CD14-positive monocyte (primary cell): Measurements from ENCODE around the gene CEBPE. TPM values are rescaled to one million over a fixed set of nuclear protein-coding genes. Genes with fewer than 3 reads are reported as not detected.

Experiments
- DNase-seq, 3 donors: peaks; one replicate each; pipeline ENCODE4 v3.0.0-alpha.2; 2011 to 2022
- H2AFZ ChIP-seq: 2 replicates; pipeline ENCODE4 v1.6.0; 2012; ENCODE audit warnings: mild to moderate bottlenecking, low read depth, low read length, inconsistent platforms; ENCODE audit not compliant: insufficient read depth, poor library complexity, severe bottlenecking
- H3K27ac ChIP-seq, 2 donors: 1 replicate in 1 of 2; 2 replicates in 1 of 2; pipeline ENCODE4 v1.5.1; 2012 to 2013; ENCODE audit warnings: low read length in 2 of 2, control low read depth in 1 of 2, inconsistent platforms in 1 of 2, low read depth in 1 of 2, mild to moderate bottlenecking in 1 of 2
- H3K27me3 ChIP-seq, 2 donors: one replicate each; pipeline versions ENCODE4 v1.6.0 to v1.6.1; 2011 to 2013; ENCODE audit warnings: low read length in 2 of 2; ENCODE audit not compliant: control insufficient read depth in 2 of 2, insufficient read depth in 2 of 2
- H3K36me3 ChIP-seq, 2 donors: replicated peaks in 1 of 2; 1 replicate in 1 of 2; 2 replicates in 1 of 2; pipeline versions ENCODE4 v1.5.1 to v1.6.1; 2012 to 2013; ENCODE audit warnings: low read length in 2 of 2, control low read depth in 1 of 2, inconsistent platforms in 1 of 2, mild to moderate bottlenecking in 1 of 2; ENCODE audit not compliant: insufficient read depth in 2 of 2, control insufficient read depth in 1 of 2
- H3K4me1 ChIP-seq, 2 donors: 1 replicate in 1 of 2; 2 replicates in 1 of 2; pipeline versions ENCODE4 v1.5.1 to v1.6.1; 2012 to 2013; ENCODE audit warnings: low read length in 2 of 2, control low read depth in 1 of 2, inconsistent platforms in 1 of 2, mild to moderate bottlenecking in 1 of 2, moderate library complexity in 1 of 2; ENCODE audit not compliant: insufficient read depth in 2 of 2, control insufficient read depth in 1 of 2
- H3K4me2 ChIP-seq: replicated peaks from 2 replicates; pipeline ENCODE3; 2012; ENCODE audit warnings: low read length, moderate library complexity, mild to moderate bottlenecking; ENCODE audit not compliant: poor library complexity, severe bottlenecking; ENCODE audit errors: extremely low read depth
- H3K4me3 ChIP-seq, 3 experiments: fragments of 200-600 bp in 1 of 3; sonication (generic) in 1 of 3; replicated peaks in 1 of 3; 1 replicate in 2 of 3; 2 replicates in 1 of 3; pipeline ENCODE4 v1.5.1; 2011 to 2013; ENCODE audit warnings: low read length in 3 of 3, mild to moderate bottlenecking in 3 of 3, control low read depth in 2 of 3, low read depth in 2 of 3, inconsistent platforms in 1 of 3, moderate library complexity in 1 of 3
- H3K79me2 ChIP-seq: 2 replicates; pipeline ENCODE4 v1.6.0; 2012; ENCODE audit warnings: mild to moderate bottlenecking, control low read depth, inconsistent platforms, low read length, moderate library complexity; ENCODE audit not compliant: insufficient read depth
- H3K9ac ChIP-seq: 2 replicates; pipeline ENCODE4 v1.6.0; 2017; ENCODE audit warnings: low read length, mild to moderate bottlenecking; ENCODE audit not compliant: insufficient read depth, poor library complexity, severe bottlenecking
- H3K9me3 ChIP-seq, 2 donors: replicated peaks in 1 of 2; 1 replicate in 1 of 2; 2 replicates in 1 of 2; pipeline versions ENCODE4 v1.5.1 to v1.6.1; 2012 to 2013; ENCODE audit warnings: low read length in 2 of 2, control low read depth in 1 of 2; ENCODE audit not compliant: control insufficient read depth in 1 of 2, insufficient read depth in 1 of 2
- H4K20me1 ChIP-seq: 2 replicates; pipeline ENCODE4 v1.6.0; 2012; ENCODE audit warnings: mild to moderate bottlenecking, low read length, control low read depth, moderate library complexity; ENCODE audit not compliant: insufficient read depth
- H3K27ac Mint-ChIP-seq, 7 donors: one replicate each; pipeline ENCODE4 v1.8.0; 2020; ENCODE audit warnings: mild to moderate bottlenecking in 7 of 7, mixed read lengths in 7 of 7, moderate library complexity in 6 of 7, inconsistent platforms in 2 of 7
- H3K27me3 Mint-ChIP-seq, 3 donors: one replicate each; pipeline ENCODE4 v1.8.0; 2021 to 2022; ENCODE audit warnings: low read depth in 3 of 3, mild to moderate bottlenecking in 3 of 3, mixed read lengths in 3 of 3, moderate library complexity in 3 of 3, inconsistent platforms in 1 of 3
- H3K36me3 Mint-ChIP-seq, 2 donors: one replicate each; pipeline ENCODE4 v1.8.0; 2020; ENCODE audit warnings: mixed read lengths in 2 of 2, inconsistent platforms in 1 of 2, mild to moderate bottlenecking in 1 of 2
- H3K4me1 Mint-ChIP-seq: one replicate; pipeline ENCODE4 v1.8.0; 2020; ENCODE audit warnings: mild to moderate bottlenecking, mixed read lengths
- H3K4me3 Mint-ChIP-seq, 2 donors: one replicate each; pipeline ENCODE4 v1.8.0; 2020; ENCODE audit warnings: mild to moderate bottlenecking in 2 of 2, mixed read lengths in 2 of 2, moderate library complexity in 1 of 2
- H3K9me3 Mint-ChIP-seq, 7 donors: one replicate each; pipeline ENCODE4 v1.8.0; 2020 to 2022; ENCODE audit warnings: mixed read lengths in 7 of 7, mild to moderate bottlenecking in 6 of 7, moderate library complexity in 6 of 7, inconsistent platforms in 2 of 7
- WGBS: methylation state at CpG from one replicate; pipeline ENCODE4 v1.1.5; 2013; ENCODE audit warnings: missing lambda C conversion rate; ENCODE audit not compliant: insufficient coverage; 5-methylcytosine and 5-hydroxymethylcytosine counted together
- intact Hi-C, 2 donors: fragments of 100-400 bp; cut with micrococcal nuclease; formaldehyde crosslinking; loops; one replicate each; pipeline versions ENCODE4 v1.15.0 to v1.15.1; 2023
- polyA plus RNA-seq, 3 donors: library from polyadenylated mRNA; depleted of rRNA in 1 of 3; unstranded in 2 of 3; stranded (reverse) in 1 of 3; fragments of 300-500 nt in 2 of 3; fragments of >200 nt in 1 of 3; fragmentation: Illumina TruSeq in 2 of 3; gene quantifications; 1 replicate in 2 of 3; 2 replicates in 1 of 3; pipeline ENCODE4 v1.2.3, GENCODE V29; 2012 to 2021
- TF ChIP-seq, protein P1 (sequence below): fragments of 200-600 bp; IDR thresholded peaks from one replicate; pipeline ENCODE4 v1.8.0; 2022; ENCODE audit warnings: antibody characterized with exemption, mild to moderate bottlenecking

The CEBPE gene
- polyA plus RNA-seq, 3 donors: 0.73 to 1.5 (median 1.3) TPM

DNA sequence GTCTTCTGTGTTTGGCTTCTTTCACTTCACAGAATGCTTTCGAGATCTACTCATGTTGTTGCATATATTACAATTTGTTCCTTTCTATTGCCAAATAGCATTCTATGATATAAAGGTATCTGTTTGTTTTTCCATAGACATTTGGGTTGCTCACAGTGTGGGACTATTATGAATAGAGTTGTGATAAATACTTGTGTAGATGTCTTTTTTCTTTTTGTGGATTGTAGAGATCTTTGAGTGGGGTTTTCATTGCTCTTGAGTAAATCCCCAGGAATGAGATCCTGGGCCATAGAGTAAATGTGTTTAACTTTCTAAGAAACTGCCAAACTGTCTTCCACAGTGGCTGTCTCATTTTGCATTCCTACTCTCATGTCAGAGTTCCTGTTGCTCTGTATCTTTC is 24.9 kb upstream of the CEBPE start:
- TF ChIP-seq, protein P1, sequence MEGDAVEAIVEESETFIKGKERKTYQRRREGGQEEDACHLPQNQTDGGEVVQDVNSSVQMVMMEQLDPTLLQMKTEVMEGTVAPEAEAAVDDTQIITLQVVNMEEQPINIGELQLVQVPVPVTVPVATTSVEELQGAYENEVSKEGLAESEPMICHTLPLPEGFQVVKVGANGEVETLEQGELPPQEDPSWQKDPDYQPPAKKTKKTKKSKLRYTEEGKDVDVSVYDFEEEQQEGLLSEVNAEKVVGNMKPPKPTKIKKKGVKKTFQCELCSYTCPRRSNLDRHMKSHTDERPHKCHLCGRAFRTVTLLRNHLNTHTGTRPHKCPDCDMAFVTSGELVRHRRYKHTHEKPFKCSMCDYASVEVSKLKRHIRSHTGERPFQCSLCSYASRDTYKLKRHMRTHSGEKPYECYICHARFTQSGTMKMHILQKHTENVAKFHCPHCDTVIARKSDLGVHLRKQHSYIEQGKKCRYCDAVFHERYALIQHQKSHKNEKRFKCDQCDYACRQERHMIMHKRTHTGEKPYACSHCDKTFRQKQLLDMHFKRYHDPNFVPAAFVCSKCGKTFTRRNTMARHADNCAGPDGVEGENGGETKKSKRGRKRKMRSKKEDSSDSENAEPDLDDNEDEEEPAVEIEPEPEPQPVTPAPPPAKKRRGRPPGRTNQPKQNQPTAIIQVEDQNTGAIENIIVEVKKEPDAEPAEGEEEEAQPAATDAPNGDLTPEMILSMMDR: no peak
- intact Hi-C loops: no loop called here
- H3K4me1 Mint-ChIP-seq: peaks cover 3% of the 10 kb centered on the region
- H3K27ac ChIP-seq: no peak overlapping the region
- H3K9ac ChIP-seq: no peak overlapping the region
- H3K27me3 ChIP-seq: no peaks in the 10 kb centered on the region
- H2AFZ ChIP-seq: no peak overlapping the region
- H3K4me2 ChIP-seq: no peak overlapping the region
- no peak overlapping the region for H3K27ac Mint-ChIP-seq
- DNase-seq: no peak
- no peaks in the 10 kb centered on the region for H3K36me3 ChIP-seq
- peaks cover 0 to 2% (median 1%) of the 10 kb centered on the region in 3 donors for H3K27me3 Mint-ChIP-seq
- H3K4me3 ChIP-seq: no peak overlapping the region
- H4K20me1 ChIP-seq: no peaks in the 10 kb centered on the region
- H3K9me3 Mint-ChIP-seq: peaks cover 0 to 3% (median 0%) of the 10 kb centered on the region in 7 donors
- no CpG with 5 or more reads among the region's 1 CpG for WGBS
- no peak overlapping the region for H3K4me3 Mint-ChIP-seq
- no peaks in the 10 kb centered on the region for H3K36me3 Mint-ChIP-seq
- no peaks in the 10 kb centered on the region for H3K4me1 ChIP-seq
- H3K9me3 ChIP-seq: no peaks in the 10 kb centered on the region
- H3K79me2 ChIP-seq: no peaks in the 10 kb centered on the region

DNA sequence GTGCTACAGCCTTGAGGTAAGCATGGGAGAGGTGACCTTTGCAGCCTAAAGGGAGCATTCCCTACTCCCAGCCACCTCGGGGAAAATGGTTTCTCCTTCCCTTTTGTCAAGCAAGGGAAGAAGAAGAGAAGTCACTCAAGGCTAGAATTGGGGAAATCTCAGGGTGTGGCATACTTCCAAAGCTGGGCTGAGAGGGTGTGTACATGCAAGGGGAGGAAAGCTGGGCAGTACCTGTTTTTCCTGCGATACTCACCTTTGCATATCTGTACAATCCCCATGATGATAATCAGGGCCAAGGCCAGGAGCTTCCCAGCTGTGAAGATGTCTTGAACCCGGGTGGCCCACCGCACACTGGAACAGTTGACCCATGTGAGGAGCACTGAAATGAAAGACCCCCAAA is 23.8 kb upstream of the CEBPE start:
- no peak overlapping the region for H3K9ac ChIP-seq
- H3K27ac Mint-ChIP-seq: no peak overlapping the region
- H3K4me3 ChIP-seq: no peak overlapping the region
- no peak overlapping the region for H3K4me3 Mint-ChIP-seq
- no peak overlapping the region for H3K4me2 ChIP-seq
- H3K4me1 ChIP-seq: no peaks in the 10 kb centered on the region
- no peaks in the 10 kb centered on the region for H3K9me3 ChIP-seq
- H4K20me1 ChIP-seq: no peaks in the 10 kb centered on the region
- H3K36me3 Mint-ChIP-seq: no peaks in the 10 kb centered on the region
- no peak overlapping the region for H2AFZ ChIP-seq
- H3K4me1 Mint-ChIP-seq: peaks cover 3% of the 10 kb centered on the region
- WGBS: 100% methylated on average over 3 of the region's 4 CpGs
- no peaks in the 10 kb centered on the region for H3K27me3 ChIP-seq
- no peak overlapping the region for H3K27ac ChIP-seq
- intact Hi-C loops: no loop called here
- H3K36me3 ChIP-seq: no peaks in the 10 kb centered on the region
- H3K27me3 Mint-ChIP-seq: peaks cover 0 to 2% (median 1%) of the 10 kb centered on the region in 3 donors
- H3K9me3 Mint-ChIP-seq: no peaks in the 10 kb centered on the region
- TF ChIP-seq, protein P1: no peak
- H3K79me2 ChIP-seq: no peaks in the 10 kb centered on the region
- no peak for DNase-seq
